Measurements from ENCODE around the gene SEC14L1. TPM values are rescaled to one million over a fixed set of nuclear protein-coding genes. Genes with fewer than 3 reads are reported as not detected.
"Not testable (repeated sequence)": the region's sequence is repeated elsewhere in the genome, so short reads cannot be mapped to it uniquely, and the experiment has no call there.

SEC14L1 gene
- total RNA-seq, 2 experiments from 2014 or later: 56.9 to 59.6 TPM

DNA sequence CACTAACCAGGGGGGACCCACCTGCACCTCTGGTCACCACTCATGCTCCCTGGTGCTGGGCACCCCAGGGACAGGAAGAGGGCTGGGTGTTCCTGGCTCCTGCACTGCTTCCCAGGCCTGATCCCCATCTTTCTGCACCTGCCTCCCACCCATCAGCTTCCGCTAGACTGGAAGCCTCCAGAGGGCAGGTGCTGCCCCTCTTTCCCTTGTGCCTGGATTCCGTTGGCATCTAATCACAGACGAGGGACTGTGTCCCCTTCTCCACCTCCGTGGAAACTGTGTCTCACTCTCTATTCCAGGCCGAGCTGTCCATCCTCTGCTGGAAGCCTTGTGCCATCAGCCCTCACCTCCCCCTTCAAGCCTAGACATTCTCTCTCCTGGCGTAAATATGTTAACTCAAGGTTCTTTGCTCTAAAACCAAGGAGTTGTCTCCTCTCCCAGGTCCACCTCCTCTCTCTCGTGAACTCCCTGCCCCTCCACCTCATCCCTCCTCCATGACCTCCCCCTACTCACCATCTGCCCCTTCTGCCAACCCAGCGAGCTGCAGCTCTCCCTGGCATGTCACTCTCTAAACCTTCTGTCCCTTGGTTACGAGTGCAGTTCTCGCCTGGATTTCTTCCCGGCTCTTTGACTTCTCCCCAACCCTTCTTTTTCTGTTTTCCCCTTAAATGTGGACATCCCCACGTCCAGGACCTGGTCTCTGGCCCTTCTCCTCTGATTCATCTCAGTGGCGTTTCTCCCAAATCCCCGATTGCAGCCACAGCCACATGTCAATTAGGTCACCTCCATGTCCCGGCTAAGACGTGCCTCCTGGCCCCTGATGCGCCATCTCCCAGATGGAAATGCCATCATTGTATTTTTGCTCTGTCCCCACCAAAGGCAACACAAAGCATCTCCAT lies 107.7 kb downstream of the SEC14L1 start:
- Mint-ChIP-seq H3K27me3 (peaks cover 21% of the 10 kb centered on the region), H3K36me3 (no peaks in the 10 kb centered on the region), H3K27ac (no peak overlapping the region), H3K4me1 (peaks cover 2% of the 10 kb centered on the region), H3K9me3 (no peaks in the 10 kb centered on the region), H3K4me3 (no peak overlapping the region)
- no peak for DNase-seq

DNA sequence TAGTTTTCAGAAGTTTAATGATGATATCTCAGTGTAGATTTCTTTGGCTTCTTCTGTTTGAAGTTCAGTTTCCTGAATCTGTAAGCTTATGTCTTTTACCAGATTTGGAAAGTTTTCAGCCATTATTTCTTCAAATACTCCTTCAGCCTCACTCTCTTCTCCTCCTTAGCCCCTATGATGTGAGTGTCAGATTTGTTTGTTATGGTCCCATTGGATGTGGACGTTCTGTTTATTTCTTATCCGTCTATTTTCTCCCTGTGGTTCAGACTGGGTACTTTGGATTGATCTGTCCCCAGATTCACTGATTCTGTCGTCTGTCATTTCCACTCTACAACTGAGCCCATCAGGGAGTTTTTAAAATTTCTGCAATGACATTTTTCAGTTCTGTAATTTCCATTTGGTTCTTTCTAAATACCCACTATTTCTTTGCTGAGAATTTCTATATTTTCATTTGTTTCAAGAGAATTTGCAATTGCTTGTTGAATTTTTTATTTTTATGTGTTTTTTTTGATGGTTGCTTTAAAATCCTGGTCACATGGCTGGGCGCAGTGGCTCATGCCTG lies 110.9 kb downstream of the SEC14L1 start:
- H3K27ac Mint-ChIP-seq: no peak overlapping the region
- H3K27me3 Mint-ChIP-seq: peaks cover 21% of the 10 kb centered on the region
- no peaks in the 10 kb centered on the region for H3K4me1 Mint-ChIP-seq
- no peaks in the 10 kb centered on the region for H3K36me3 Mint-ChIP-seq
- no peaks in the 10 kb centered on the region for H3K9me3 Mint-ChIP-seq
- no peak overlapping the region for H3K4me3 Mint-ChIP-seq
- no peak for DNase-seq

DNA sequence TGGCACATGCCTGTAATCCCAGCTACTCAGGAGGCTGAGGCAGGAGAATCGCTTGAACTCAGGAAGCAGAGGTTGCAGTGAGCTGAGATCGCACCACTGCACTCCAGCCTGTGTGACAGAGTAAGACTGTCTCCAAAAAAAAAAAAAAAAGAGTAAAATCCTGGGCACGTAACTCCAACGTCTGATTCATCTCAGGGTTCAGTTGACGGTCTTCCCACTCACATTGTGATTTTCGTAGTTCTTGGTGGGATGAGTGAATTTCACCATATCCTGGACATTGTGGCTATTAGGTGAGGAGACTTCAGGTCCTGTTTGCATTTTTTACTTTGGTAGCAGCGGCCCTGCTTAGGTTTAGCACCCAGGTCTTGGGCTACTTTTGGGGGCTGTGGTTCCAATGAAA lies 111.5 kb downstream of the SEC14L1 start:
- not testable (repeated sequence) for H3K36me3 Mint-ChIP-seq, DNase-seq, H3K4me1 Mint-ChIP-seq, H3K9me3 Mint-ChIP-seq, H3K27ac Mint-ChIP-seq, H3K4me3 Mint-ChIP-seq
- peaks cover 21% of the 10 kb centered on the region for H3K27me3 Mint-ChIP-seq

DNA sequence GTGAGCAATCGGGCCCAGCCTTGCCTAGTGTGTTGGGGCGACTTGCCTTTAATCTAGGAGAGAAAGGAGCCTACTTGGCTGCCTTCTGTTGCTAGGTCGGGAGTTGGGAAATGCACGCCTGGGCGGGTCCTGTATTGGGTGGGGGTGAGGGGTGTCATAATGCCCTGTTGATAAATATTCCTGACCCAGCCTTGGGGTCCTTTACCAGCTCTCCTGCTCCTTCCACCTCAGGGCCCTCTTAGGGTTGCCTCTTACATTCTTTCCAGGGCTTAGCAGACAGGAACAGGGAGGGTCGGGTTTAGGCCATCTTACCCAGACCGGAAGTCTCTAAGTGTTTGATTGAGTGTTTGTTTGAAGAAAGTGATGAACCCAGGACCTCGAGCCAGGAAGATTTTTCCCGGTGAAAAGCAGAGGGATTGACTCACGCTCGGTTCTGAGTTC lies 112.9 kb downstream of the SEC14L1 start:
- Mint-ChIP-seq H3K27ac (no peak overlapping the region), H3K9me3 (no peaks in the 10 kb centered on the region), H3K27me3 (peaks cover 13% of the 10 kb centered on the region), H3K36me3 (no peaks in the 10 kb centered on the region), H3K4me1 (no peaks in the 10 kb centered on the region), H3K4me3 (no peak overlapping the region)
- DNase-seq: no peak

DNA sequence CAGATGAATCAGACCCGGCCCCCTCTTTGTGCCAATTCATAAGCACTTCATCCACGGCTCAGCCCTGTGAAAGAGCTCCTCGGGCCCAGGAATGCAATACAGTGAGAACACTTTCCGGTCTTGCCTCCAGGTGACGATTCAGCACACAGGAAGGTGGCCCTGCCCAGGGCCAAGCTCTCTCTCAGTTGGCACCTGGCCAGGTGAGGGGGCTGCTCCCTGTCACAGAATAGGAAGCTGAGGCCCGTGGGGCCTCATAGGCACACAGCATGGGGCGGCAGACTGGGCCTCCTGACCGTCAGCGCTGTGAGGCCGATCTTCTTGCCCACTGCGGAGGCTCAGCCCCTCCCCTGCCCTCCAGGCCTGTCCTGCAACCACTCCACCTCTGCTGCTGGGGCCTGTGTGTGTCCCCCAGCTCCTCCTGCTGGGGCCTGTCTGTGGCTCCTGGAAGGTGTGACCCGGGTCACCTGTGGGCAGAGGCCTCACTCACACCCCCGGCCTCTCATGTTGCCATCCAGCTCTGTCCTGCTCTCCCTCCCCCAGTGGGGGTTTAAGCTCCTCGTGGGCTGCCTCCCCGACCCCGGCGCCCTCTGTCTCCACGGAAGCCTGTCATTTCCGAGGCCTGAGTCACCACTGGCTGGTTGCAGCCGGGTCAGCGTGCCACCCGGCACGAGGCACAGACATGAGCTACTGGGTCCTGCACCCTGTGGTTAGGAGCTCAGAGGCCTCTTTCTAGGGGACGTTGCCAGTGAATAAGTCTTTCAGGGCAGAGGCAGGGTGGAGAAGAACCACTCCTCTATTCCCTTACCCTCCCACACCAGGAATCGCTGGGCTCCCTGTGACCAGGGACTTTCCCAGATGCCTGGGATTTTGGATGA lies 114.4 kb downstream of the SEC14L1 start:
- Mint-ChIP-seq H3K4me1 (no peaks in the 10 kb centered on the region), H3K27ac (no peak overlapping the region), H3K9me3 (no peaks in the 10 kb centered on the region), H3K27me3 (peaks cover 4% of the 10 kb centered on the region), H3K4me3 (no peak overlapping the region), H3K36me3 (no peaks in the 10 kb centered on the region)
- no peak for DNase-seq

DNA sequence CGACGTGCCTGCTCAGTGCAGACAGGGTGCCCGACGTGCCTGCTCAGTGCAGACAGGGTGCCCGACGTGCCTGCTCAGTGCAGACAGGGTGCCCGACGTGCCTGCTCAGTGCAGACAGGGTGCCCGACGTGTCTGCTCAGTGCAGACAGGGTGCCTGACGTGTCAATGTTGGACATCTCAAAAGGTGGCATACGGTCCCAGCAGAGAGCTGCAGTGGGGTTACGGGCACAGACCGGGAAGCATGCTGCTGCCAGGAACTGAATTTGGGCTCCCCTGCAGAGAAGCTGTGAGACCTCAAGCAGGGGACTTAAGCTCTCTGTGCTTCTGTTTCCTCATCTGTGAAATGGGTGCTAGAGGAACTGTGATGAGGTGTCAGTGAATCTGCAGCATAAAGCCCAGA lies 115.2 kb downstream of the SEC14L1 start:
- H3K4me1 Mint-ChIP-seq, H3K9me3 Mint-ChIP-seq, H3K36me3 Mint-ChIP-seq, H3K4me3 Mint-ChIP-seq, H3K27ac Mint-ChIP-seq, DNase-seq, H3K27me3 Mint-ChIP-seq: not testable (repeated sequence)

DNA sequence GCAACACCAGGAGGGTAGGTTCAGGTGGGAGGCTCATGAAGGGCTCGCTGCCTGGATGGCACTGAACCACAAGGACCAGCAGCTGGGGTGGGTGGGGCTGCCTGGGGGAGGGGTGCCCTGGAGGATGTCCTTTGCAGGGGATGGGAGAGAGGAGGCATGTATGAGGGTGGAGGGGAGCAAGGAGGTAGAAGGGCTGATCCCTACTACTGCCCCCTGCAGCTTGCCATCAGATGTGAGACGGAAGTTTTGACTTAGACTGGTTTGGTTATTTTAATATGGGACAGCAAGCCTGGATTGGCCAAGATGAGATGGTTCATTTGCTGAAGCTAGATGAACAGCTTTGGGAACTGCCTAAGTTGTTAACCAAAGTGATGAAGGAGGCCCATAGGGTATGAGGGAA lies 115.9 kb downstream of the SEC14L1 start:
- Mint-ChIP-seq H3K27me3 (peaks cover 4% of the 10 kb centered on the region), H3K4me3 (no peak overlapping the region), H3K9me3 (no peaks in the 10 kb centered on the region), H3K4me1 (no peaks in the 10 kb centered on the region), H3K36me3 (no peaks in the 10 kb centered on the region), H3K27ac (no peak overlapping the region)
- no peak for DNase-seq

DNA sequence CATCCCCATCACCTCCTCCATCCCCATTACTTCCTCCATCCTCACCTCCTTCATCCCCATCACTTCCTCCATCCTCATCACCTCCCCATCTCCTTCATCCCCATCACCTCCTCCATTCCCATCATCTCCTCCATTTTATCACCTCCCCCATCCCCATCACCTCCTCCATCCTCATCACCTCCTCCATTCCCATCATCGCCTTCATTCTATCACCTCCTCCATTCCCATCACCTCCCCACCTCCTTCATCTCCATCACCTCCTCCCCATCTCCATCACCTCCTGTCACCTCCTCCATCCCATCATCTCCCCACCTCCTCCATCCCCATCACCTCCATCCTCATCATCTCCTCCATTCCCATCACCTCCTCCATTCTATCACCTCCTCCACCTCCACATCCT lies 116.4 kb downstream of the SEC14L1 start:
- no peaks in the 10 kb centered on the region for H3K9me3 Mint-ChIP-seq
- peaks cover 4% of the 10 kb centered on the region for H3K27me3 Mint-ChIP-seq
- H3K4me3 Mint-ChIP-seq: no peak overlapping the region
- DNase-seq: no peak
- no peaks in the 10 kb centered on the region for H3K36me3 Mint-ChIP-seq
- no peaks in the 10 kb centered on the region for H3K4me1 Mint-ChIP-seq
- H3K27ac Mint-ChIP-seq: no peak overlapping the region

DNA sequence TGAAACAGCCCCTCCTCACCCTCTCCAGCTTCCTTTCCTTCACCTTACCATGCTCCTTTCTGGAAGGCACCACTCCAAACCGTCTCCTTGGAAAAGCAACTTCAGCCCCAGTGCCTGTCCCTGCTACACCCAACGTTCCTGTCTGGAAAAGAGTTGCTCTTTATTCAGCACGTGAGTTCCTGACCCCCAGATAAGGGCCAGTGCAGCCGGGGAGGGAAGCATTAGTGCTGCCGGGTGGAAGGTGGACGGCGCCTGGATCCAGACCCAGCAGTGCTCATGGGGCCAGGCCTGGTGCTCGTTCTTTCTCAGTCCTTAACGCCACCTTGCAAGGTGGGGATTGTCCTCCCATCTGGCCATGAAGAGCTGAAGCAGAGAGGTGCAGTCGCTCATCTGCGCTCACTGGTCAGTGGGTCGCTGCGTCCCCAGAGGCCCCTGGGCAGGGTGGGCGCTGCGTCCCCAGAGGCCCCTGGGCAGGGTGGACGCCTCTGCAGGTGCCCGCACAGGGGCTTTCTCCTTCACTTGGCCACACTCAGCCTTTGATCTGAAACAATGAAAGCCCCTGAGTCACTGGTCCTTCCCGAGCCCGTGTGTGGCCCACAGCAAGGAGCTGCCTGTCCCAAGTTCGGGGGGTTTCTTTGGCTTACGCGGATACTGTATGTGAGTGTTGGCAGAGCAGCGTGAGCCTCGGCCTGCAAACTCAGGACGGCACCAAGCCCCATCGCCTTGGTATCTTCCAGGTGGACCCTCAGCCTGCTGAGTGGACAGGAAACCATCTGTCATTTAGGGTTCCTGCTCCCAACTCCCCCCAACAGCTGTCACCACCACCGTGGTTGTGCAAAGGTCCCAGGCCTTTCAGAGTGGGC lies 117.1 kb downstream of the SEC14L1 start:
- DNase-seq: no peak

DNA sequence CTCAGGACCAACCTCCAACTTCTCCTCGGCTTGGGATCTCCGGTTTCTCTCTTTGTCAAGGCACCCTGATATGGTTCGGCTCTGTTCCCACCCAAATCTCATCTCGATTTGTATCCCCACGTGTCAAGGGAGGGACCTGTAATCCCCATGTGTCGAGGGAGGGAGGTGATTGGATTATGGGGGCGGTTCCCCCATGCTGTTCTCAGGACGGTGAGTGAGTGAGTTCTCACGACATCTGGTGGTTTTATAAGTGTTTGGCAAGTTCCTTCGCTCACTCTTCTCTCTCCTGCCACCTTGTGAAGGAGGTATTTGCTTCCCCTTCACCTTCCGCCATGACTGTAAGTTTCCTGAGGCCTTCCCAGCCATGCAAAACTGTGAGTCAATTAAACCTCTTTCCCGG lies 117.9 kb downstream of the SEC14L1 start:
- H3K4me1 Mint-ChIP-seq: no peaks in the 10 kb centered on the region
- DNase-seq: no peak
- no peak overlapping the region for H3K4me3 Mint-ChIP-seq
- peaks cover 4% of the 10 kb centered on the region for H3K27me3 Mint-ChIP-seq
- H3K36me3 Mint-ChIP-seq: no peaks in the 10 kb centered on the region
- H3K27ac Mint-ChIP-seq: no peak overlapping the region
- H3K9me3 Mint-ChIP-seq: no peaks in the 10 kb centered on the region

More for the DNA sequence above, 117.1 kb downstream of the SEC14L1 start:
- Mint-ChIP-seq H3K27me3 (peaks cover 4% of the 10 kb centered on the region), H3K27ac (no peak overlapping the region), H3K9me3 (no peaks in the 10 kb centered on the region), H3K4me3 (no peak overlapping the region), H3K4me1 (no peaks in the 10 kb centered on the region), H3K36me3 (no peaks in the 10 kb centered on the region)

DNA sequence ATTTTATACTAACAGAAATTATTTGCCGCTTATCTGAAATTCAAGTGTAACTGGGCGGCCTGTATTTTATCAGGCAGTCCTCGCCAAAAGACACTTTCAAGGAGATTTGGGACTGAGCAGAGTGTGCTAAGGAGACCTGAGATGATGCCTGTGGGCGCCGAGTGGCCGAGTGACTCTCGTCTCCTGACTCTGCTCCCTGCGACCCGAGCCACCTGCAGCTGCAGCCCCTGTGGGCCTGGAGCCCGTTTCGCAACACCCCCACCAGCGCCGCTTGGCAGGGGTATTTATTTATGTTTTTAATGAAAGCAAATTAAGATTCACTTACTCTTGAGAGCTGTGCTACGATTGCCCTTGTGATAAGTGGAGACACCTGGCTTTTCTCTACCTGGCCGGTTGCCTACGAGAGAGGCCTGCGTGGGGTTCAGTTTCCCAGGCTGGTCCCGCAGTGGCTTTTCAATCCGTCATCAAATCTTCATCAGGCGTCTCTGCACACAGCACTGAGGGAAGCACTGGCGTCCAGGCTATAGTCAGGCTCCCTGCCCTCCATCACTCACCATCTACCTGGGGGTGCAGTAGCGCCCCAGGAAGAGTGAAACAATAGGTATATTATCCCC lies 124.0 kb downstream of the SEC14L1 start:
- H3K36me3 Mint-ChIP-seq: no peaks in the 10 kb centered on the region
- no peaks in the 10 kb centered on the region for H3K4me1 Mint-ChIP-seq
- H3K27ac Mint-ChIP-seq: no peak overlapping the region
- no peak overlapping the region for H3K4me3 Mint-ChIP-seq
- peaks cover 4% of the 10 kb centered on the region for H3K27me3 Mint-ChIP-seq
- no peaks in the 10 kb centered on the region for H3K9me3 Mint-ChIP-seq
- DNase-seq: no peak

DNA sequence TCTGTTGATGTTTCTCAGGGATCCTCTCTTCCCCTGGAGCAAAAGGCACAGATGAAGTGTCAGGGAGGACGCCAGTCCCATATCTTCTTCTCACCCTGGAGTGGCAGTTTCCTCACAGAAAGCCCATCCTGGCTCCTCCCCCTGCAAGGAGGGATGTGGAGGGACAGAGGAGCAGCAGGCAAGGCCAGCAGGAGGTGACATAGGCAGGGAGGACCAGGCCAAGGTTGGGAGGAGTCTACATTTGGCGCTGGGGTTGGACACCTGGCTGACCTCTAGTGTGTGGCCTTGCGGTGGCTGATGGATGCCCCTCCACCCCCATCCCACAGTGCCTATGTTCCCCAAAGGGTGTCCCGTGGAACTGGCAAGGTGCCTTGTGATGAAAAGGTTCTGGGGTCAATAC lies 125.4 kb downstream of the SEC14L1 start:
- no peaks in the 10 kb centered on the region for H3K4me1 Mint-ChIP-seq
- peaks cover 4% of the 10 kb centered on the region for H3K27me3 Mint-ChIP-seq
- no peak overlapping the region for H3K4me3 Mint-ChIP-seq
- no peaks in the 10 kb centered on the region for H3K9me3 Mint-ChIP-seq
- no peaks in the 10 kb centered on the region for H3K36me3 Mint-ChIP-seq
- DNase-seq: no peak
- no peak overlapping the region for H3K27ac Mint-ChIP-seq

All from activated naive CD8-positive, alpha-beta T cell treated with anti-CD3 and anti-CD28 coated beads for 36 hours (primary cell).